DND-41 (cell line): ENCODE measurements around the gene IGSF9B.

ENCODE experiments used
- ATAC-seq: fragments of 200-7000 bp; cut with Tn5 transposase; 3 replicates; pipeline ENCODE4 v1.9.1; 2021; ENCODE audit warnings: low read depth; ENCODE audit not compliant: insufficient read depth
- DNase-seq: peaks from one replicate; pipeline ENCODE4 v3.0.0-alpha.2; 2020
- H2AFZ ChIP-seq: 2 replicates; pipeline ENCODE4 v1.6.0; 2012; ENCODE audit warnings: low read depth, low read length
- H3K27ac ChIP-seq: 2 replicates; pipeline ENCODE4 v1.5.1; 2012; ENCODE audit warnings: low read length, inconsistent platforms
- H3K27me3 ChIP-seq: fragments of 200-600 bp; sonication (generic); 2 replicates; pipeline ENCODE4 v1.6.0; 2012; ENCODE audit warnings: low read length, mild to moderate bottlenecking, inconsistent platforms; ENCODE audit not compliant: insufficient read depth, poor library complexity
- H3K36me3 ChIP-seq: 2 replicates; pipeline ENCODE4 v1.5.1; 2012; ENCODE audit warnings: low read length, inconsistent platforms; ENCODE audit not compliant: insufficient read depth
- H3K4me1 ChIP-seq: 2 replicates; pipeline ENCODE4 v1.5.1; 2012; ENCODE audit warnings: mild to moderate bottlenecking, low read length; ENCODE audit not compliant: insufficient read depth
- H3K4me2 ChIP-seq: 2 replicates; pipeline ENCODE4 v1.6.0; 2012; ENCODE audit warnings: mild to moderate bottlenecking, moderate library complexity, low read length, inconsistent platforms; ENCODE audit not compliant: insufficient read depth
- H3K4me3 ChIP-seq, 2 experiments: fragments of 200-600 bp in 1 of 2; shearing (Covaris generic) in 1 of 2; 2 replicates each; pipeline ENCODE4 v1.5.1; 2012 to 2016; ENCODE audit warnings: inconsistent platforms in 2 of 2, low read length in 2 of 2, mild to moderate bottlenecking in 2 of 2, low read depth in 1 of 2, moderate library complexity in 1 of 2
- H3K79me2 ChIP-seq: 2 replicates; pipeline ENCODE4 v1.6.0; 2012; ENCODE audit warnings: low read length, inconsistent platforms; ENCODE audit not compliant: insufficient read depth
- H3K9ac ChIP-seq: 2 replicates; pipeline ENCODE4 v1.6.0; 2012; ENCODE audit warnings: low read depth, mild to moderate bottlenecking, inconsistent platforms, low read length, moderate library complexity
- H3K9me3 ChIP-seq: 2 replicates; pipeline ENCODE4 v1.5.1; 2012; ENCODE audit warnings: low read length, moderate library complexity, mild to moderate bottlenecking, inconsistent platforms; ENCODE audit not compliant: insufficient read depth, severe bottlenecking
- H4K20me1 ChIP-seq: 2 replicates; pipeline ENCODE4 v1.6.0; 2012; ENCODE audit warnings: low read length; ENCODE audit not compliant: insufficient read depth
- EZH2 ChIP-seq: IDR thresholded peaks from 3 replicates; pipeline ENCODE4 v1.6.1; 2012; ENCODE audit warnings: borderline replicate concordance, low read depth, mild to moderate bottlenecking, moderate library complexity, low read length, inconsistent platforms; ENCODE audit not compliant: severe bottlenecking
- TF ChIP-seq, protein P1 (sequence below): IDR thresholded peaks from 2 replicates; pipeline ENCODE4 v1.5.1; 2012; ENCODE audit warnings: borderline replicate concordance, low read length, moderate library complexity, mild to moderate bottlenecking; ENCODE audit not compliant: poor library complexity, severe bottlenecking; ENCODE audit errors: extremely low read depth

The IGSF9B gene

GRCh38 chr11:133941546-133941945 lies 15.2 kb downstream of the IGSF9B start:
- Histone ChIP-seq H3K9me3 (no peaks in the 10 kb centered on the region), H3K9ac (no peak overlapping the region), H3K4me3 (no peak overlapping the region), H4K20me1 (peaks cover 38% of the 10 kb centered on the region), H3K79me2 (0 out of 2 replicates have a peak, but pooled peaks cover 2% of the 10 kb centered on the region), H3K4me1 (peaks cover 29% of the 10 kb centered on the region), H3K4me2 (no peak overlapping the region), H3K36me3 (peaks cover 52% of the 10 kb centered on the region), H3K27ac (no peak overlapping the region), H2AFZ (no peak overlapping the region), H3K27me3 (no peaks in the 10 kb centered on the region)
- ATAC-seq (no peak), DNase-seq (no peak)
- TF ChIP-seq, protein P1, sequence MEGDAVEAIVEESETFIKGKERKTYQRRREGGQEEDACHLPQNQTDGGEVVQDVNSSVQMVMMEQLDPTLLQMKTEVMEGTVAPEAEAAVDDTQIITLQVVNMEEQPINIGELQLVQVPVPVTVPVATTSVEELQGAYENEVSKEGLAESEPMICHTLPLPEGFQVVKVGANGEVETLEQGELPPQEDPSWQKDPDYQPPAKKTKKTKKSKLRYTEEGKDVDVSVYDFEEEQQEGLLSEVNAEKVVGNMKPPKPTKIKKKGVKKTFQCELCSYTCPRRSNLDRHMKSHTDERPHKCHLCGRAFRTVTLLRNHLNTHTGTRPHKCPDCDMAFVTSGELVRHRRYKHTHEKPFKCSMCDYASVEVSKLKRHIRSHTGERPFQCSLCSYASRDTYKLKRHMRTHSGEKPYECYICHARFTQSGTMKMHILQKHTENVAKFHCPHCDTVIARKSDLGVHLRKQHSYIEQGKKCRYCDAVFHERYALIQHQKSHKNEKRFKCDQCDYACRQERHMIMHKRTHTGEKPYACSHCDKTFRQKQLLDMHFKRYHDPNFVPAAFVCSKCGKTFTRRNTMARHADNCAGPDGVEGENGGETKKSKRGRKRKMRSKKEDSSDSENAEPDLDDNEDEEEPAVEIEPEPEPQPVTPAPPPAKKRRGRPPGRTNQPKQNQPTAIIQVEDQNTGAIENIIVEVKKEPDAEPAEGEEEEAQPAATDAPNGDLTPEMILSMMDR: no peak
- no peak for TF ChIP-seq EZH2

DNA sequence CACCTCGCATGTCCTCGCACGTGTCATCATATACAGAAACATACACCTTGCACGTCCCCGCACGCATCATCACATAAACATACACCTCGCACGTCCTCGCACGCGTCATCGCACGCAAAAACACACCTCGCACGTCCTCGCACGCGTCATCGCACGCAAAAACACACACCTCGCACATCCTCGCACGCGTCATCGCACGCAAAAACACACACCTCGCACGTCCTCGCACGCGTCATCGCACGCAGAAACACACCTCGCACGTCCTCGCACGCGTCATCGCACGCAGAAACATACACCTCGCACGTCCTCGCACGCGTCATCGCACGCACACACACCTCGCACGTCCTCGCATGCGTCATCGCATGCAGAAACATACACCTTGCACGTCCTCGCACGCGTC lies 16.7 kb downstream of the IGSF9B start:
- no peak overlapping the region for H2AFZ ChIP-seq
- H3K9me3 ChIP-seq: no peaks in the 10 kb centered on the region
- no peak for TF ChIP-seq EZH2
- TF ChIP-seq, protein P1: no peak
- H3K4me3 ChIP-seq: no peak overlapping the region
- 0 out of 2 replicates have a peak, but pooled peaks cover 2% of the 10 kb centered on the region for H3K79me2 ChIP-seq
- peaks cover 26% of the 10 kb centered on the region for H4K20me1 ChIP-seq
- ATAC-seq (no peak), DNase-seq (no peak)
- peaks cover 13% of the 10 kb centered on the region for H3K4me1 ChIP-seq
- no peak overlapping the region for H3K27ac ChIP-seq
- H3K27me3 ChIP-seq: no peaks in the 10 kb centered on the region
- no peak overlapping the region for H3K4me2 ChIP-seq
- no peak overlapping the region for H3K9ac ChIP-seq
- peaks cover 67% of the 10 kb centered on the region for H3K36me3 ChIP-seq

GRCh38 chr11:133939558-133939957 lies 17.2 kb downstream of the IGSF9B start:
- ATAC-seq (no peak), DNase-seq (no peak)
- Histone ChIP-seq H3K4me1 (peaks cover 9% of the 10 kb centered on the region), H3K36me3 (peaks cover 70% of the 10 kb centered on the region), H3K4me2 (no peak overlapping the region), H3K79me2 (0 out of 2 replicates have a peak, but pooled peaks cover 2% of the 10 kb centered on the region), H3K4me3 (no peak overlapping the region), H3K27me3 (no peaks in the 10 kb centered on the region), H4K20me1 (peaks cover 21% of the 10 kb centered on the region), H2AFZ (no peak overlapping the region), H3K9me3 (no peaks in the 10 kb centered on the region), H3K27ac (no peak overlapping the region), H3K9ac (no peak overlapping the region)
- TF ChIP-seq, protein P1: no peak
- no peak for TF ChIP-seq EZH2

- ATAC-seq (no peak), DNase-seq (no peak)
- peaks cover 15% of the 10 kb centered on the region for H4K20me1 ChIP-seq
- H3K4me1 ChIP-seq: no peaks in the 10 kb centered on the region
- no peak overlapping the region for H3K27ac ChIP-seq
- H3K36me3 ChIP-seq: peaks cover 63% of the 10 kb centered on the region
- no peak overlapping the region for H3K4me2 ChIP-seq
- no peak overlapping the region for H3K9ac ChIP-seq
- H3K4me3 ChIP-seq: no peak overlapping the region
- no peak overlapping the region for H2AFZ ChIP-seq
- TF ChIP-seq, protein P1: no peak
- no peak for TF ChIP-seq EZH2
- H3K9me3 ChIP-seq: no peaks in the 10 kb centered on the region
- H3K27me3 ChIP-seq: no peaks in the 10 kb centered on the region
- H3K79me2 ChIP-seq: 0 out of 2 replicates have a peak, but pooled peaks cover 2% of the 10 kb centered on the region
Observed at GRCh38 chr11:133938166-133938565, 18.6 kb downstream of the IGSF9B start.
